Measurements from ENCODE around the gene FBRSL1. TPM values are rescaled to one million over a fixed set of nuclear protein-coding genes. Genes with fewer than 3 reads are reported as not detected.
A peak's percentile ranks its signal among the peaks of the same experiment; 100 is the strongest.

Gene FBRSL1
- total RNA-seq, 1 donor from 2014 or later, result 5.0 TPM

DNA sequence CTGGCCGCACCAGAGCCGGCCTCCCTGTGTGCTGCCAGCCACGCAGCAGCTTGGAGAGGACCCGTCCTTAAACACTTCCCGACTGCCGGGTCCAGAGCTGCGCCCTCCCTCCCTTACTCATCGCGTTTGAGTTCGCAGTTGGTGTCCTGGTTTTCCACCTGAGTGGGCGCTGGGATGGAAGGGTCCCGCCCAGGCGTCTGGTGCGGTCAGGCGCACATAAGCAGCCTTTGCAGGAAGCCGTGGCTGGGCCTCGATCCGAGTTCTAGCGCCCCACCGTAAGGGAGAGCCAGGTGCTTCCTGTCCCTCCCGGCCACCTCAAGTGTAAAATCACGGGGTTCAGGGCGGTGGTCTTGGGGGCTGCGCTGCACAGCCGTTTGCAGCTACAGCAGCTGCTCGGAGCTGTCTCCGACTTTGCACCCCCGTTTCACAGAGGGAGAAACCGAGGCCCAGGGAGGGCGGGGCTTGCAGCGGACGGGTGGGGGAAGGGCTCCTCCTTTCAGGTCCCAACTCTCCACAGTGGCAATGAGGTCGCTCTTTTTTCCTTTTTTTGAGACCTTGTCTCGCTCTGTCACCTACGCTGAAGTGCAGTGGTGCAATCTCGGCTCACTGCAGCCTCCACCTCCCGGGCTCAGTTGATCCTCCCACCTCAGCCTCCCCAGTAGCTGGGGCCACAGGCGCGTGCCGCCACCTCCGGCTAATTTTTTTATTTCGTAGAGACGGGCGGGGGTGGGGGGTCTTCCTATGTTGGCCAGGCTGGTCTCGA, 69.1 kb downstream of the FBRSL1 start:
- no peak for DNase-seq

DNA sequence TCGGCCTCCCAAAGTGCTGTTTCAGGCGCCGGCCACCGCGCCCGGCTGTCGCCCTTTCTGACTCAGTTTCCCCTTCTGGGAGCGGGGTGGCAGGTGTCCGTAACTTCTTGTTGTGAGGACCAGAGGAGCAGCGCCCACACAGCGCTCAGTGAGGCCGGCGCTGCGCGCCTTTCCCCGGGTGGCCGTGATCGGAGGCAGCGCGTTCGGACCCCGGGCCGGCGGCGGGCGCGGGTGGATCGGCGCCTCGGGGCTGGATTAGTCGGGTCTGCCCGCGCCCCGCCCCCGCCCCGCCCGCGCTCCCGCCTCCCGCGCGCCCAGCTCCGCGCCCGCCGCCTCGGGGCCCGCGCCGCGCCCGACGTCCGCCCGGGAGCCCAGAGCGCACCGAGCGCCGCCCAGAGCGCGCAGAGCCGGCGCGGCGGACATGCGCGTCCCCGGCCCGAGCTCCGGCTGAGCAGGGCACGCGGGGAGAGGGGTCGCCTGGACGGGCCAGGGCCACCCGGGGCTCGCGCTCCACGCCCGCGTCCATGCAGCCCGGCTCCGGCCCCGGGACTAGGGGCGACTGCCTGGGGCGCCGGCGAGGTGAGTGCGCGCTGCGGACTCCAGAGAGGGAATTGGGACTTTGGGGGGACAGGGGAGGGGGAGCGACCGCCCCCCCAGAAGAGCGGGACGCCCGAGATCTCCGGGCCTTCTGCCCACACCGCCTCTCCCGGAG, 69.9 kb downstream of the FBRSL1 start:
- peak; percentile 34 for DNase-seq

DNA sequence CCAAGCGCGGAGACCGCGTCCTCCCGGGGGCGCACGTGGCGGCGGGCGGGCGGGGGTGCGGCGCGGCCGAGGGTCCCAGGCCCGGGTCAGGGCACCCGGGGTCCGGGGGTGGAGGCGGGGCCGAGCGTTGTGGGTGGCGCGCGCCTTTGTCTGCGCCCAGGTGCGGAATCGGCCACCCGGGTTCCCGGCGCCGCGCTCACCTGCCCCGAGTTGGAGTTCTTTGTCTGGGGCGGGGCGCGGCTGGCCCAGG, 70.3 kb downstream of the FBRSL1 start:
- no peak for DNase-seq

DNA sequence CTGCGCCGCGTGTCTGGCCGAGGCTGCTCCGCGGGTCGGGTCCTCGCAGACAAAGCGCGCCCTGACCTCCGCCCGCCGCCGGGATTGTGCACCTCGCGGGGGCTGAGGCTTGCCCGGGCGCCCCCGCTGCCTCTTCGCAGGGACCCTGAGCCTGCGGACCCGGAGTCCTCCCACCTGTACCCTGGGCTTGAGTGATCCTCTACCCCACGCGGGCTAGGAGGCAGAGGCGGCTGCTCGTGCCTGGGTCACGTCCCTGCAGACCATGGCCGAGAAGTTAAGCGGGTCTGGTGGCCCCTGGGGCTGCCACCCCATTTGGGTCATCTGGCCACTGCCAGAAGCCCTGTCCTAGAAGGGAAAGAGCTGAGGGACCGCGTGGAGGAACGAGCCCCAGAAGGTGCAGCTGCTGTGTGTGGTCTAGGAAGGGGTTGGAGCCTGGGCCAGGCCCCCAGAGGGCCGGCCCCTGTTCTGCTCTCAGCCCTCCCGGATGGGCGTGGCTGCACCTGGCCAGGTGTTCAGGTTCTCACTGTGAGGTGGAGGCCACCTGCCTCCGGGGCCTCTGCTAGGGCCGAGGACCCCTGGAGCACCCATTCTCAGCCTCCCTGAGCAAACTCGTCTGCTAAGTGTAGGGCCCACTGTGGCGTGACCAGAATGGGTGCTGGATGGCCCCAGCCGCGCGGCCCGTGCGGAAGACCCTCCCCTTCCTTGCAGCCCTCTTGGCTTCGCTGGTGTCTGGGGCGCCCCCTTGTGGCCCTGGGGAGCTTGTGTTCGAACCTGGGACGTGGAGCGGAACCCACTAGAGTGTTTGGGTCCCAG, 70.9 kb downstream of the FBRSL1 start:
- no peak for DNase-seq

Other genes starting within 250 kb of the FBRSL1 start
- 0.20 TPM for gene GALNT9, start 160.6 kb upstream of the FBRSL1 start, total RNA-seq
- not detected for gene LRCOL1, start 120.4 kb downstream of the FBRSL1 start, total RNA-seq
- not detected for gene P2RX2, start 128.6 kb downstream of the FBRSL1 start, total RNA-seq
- gene POLE, start 197.2 kb downstream of the FBRSL1 start, total RNA-seq, result 68.9 TPM
- gene PXMP2, start 197.4 kb downstream of the FBRSL1 start, total RNA-seq, result 19.7 TPM
- 16.3 TPM for gene PGAM5, start 220.7 kb downstream of the FBRSL1 start, total RNA-seq